SK-N-SH (cell line): ENCODE measurements around the gene ASIC2. TPM values are rescaled to one million over a fixed set of nuclear protein-coding genes. Genes with fewer than 3 reads are reported as not detected.

Experiments used
- CTCF ChIA-PET: fragments of 300-600, 350-600 bp; formaldehyde crosslinking; extraction: SDS; loops from one replicate; lab custom pipeline; 2021; lab: Yijun Ruan, JAX
- POLR2A ChIA-PET: fragments of 350-600 bp; sonication (Branson Sonifier 250); formaldehyde crosslinking; extraction: SDS; loops from one replicate; lab custom pipeline; 2020; ENCODE audit warnings: antibody characterized with exemption, inconsistent platforms; lab: Yijun Ruan, JAX
- DNase-seq: peaks from one replicate; pipeline ENCODE4 v3.0.0; 2012
- H2AFZ ChIP-seq: fragments of 200-600 bp; sonication (generic); 2 replicates; pipeline ENCODE4 v1.8.1; 2016; ENCODE audit warnings: antibody characterized with exemption, mild to moderate bottlenecking, low read depth
- H3F3A ChIP-seq: fragments of 200-600 bp; sonication (generic); replicated peaks from 2 replicates; pipeline ENCODE3; 2016; ENCODE audit warnings: antibody characterized with exemption, mild to moderate bottlenecking; ENCODE audit not compliant: insufficient read depth
- H3K27ac ChIP-seq, 2 experiments: fragments of 200-500 bp in 1 of 2; fragments of 200-600 bp in 1 of 2; sonication (Bioruptor generic) in 1 of 2; sonication (generic), shearing (Covaris generic) in 1 of 2; 2 replicates each; pipeline versions ENCODE4 v1.5.1 to v1.6.1; 2014 to 2016; ENCODE audit warnings: low read depth in 2 of 2, inconsistent platforms in 1 of 2, low read length in 1 of 2, mild to moderate bottlenecking in 1 of 2, mixed read lengths in 1 of 2
- H3K27me3 ChIP-seq: fragments of 200-600 bp; sonication (generic), shearing (Covaris generic); 2 replicates; pipeline ENCODE4 v1.6.1; 2016; ENCODE audit warnings: mixed run types; ENCODE audit not compliant: insufficient read depth
- H3K36me3 ChIP-seq, 2 experiments: fragments of 200-500 bp in 1 of 2; fragments of 200-600 bp in 1 of 2; sonication (Bioruptor generic) in 1 of 2; sonication (generic) in 1 of 2; replicated peaks in 1 of 2; 2 replicates each; pipeline versions ENCODE3 to v1.5.1; 2014 to 2016; ENCODE audit warnings: low read length in 1 of 2, mild to moderate bottlenecking in 1 of 2; ENCODE audit not compliant: insufficient read depth in 2 of 2, control insufficient read depth in 1 of 2
- H3K4me1 ChIP-seq, 2 experiments: fragments of 200-500 bp in 1 of 2; fragments of 200-600 bp in 1 of 2; sonication (Bioruptor generic) in 1 of 2; sonication (generic), shearing (Covaris generic) in 1 of 2; 2 replicates each; pipeline versions ENCODE4 v1.5.1 to v1.6.1; 2014 to 2016; ENCODE audit warnings: low read depth in 1 of 2, low read length in 1 of 2, mixed run types in 1 of 2; ENCODE audit not compliant: insufficient read depth in 2 of 2, control insufficient read depth in 1 of 2
- H3K4me2 ChIP-seq: fragments of 200-600 bp; sonication (generic), shearing (Covaris generic); 2 replicates; pipeline ENCODE4 v1.6.1; 2017; ENCODE audit warnings: mixed run types
- H3K4me3 ChIP-seq, 2 experiments: fragments of 200-500 bp in 1 of 2; fragments of 200-600 bp in 1 of 2; sonication (Bioruptor generic) in 1 of 2; sonication (generic), shearing (Covaris generic) in 1 of 2; 2 replicates each; pipeline versions ENCODE4 v1.5.1 to v1.8.1; 2014 to 2016; ENCODE audit warnings: low read depth in 2 of 2, inconsistent platforms in 1 of 2, low read length in 1 of 2, mild to moderate bottlenecking in 1 of 2, mixed read lengths in 1 of 2, moderate library complexity in 1 of 2
- H3K79me2 ChIP-seq: fragments of 200-600 bp; sonication (generic); 2 replicates; pipeline ENCODE4 v1.8.1; 2017; ENCODE audit warnings: mild to moderate bottlenecking; ENCODE audit not compliant: insufficient read depth
- H3K9ac ChIP-seq: fragments of 200-600 bp; sonication (generic); 2 replicates; pipeline ENCODE4 v1.6.1; 2017; ENCODE audit warnings: mixed run types
- H3K9me2 ChIP-seq: fragments of 200-600 bp; sonication (generic); 2 replicates; pipeline ENCODE4 v1.6.1; 2017; ENCODE audit warnings: mixed run types
- H3K9me3 ChIP-seq: fragments of 200-600 bp; sonication (generic); 2 replicates; pipeline ENCODE4 v1.6.1; 2017; ENCODE audit warnings: mixed run types, mild to moderate bottlenecking, moderate library complexity
- H4K20me1 ChIP-seq: fragments of 200-600 bp; sonication (generic); 2 replicates; pipeline ENCODE4 v1.6.1; 2017; ENCODE audit warnings: mild to moderate bottlenecking, mixed run types; ENCODE audit not compliant: insufficient read depth
- CHD2 ChIP-seq: fragments of 150-350 bp; IDR thresholded peaks from 2 replicates; pipeline ENCODE4 v1.6.1; 2018; ENCODE audit warnings: low read length; ENCODE audit not compliant: partially characterized antibody
- ELF1 ChIP-seq: IDR thresholded peaks from 2 replicates; pipeline ENCODE4 v1.4.0; 2012
- EP300 ChIP-seq, 2 experiments: IDR thresholded peaks; 2 replicates each; pipeline versions ENCODE4 v1.4.0 to v1.6.1; 2012; ENCODE audit warnings: borderline replicate concordance in 1 of 2, low read depth in 1 of 2, low read length in 1 of 2
- EZH2phosphoT487 ChIP-seq: fragments of 200-600 bp; sonication (generic); IDR thresholded peaks from 2 replicates; pipeline ENCODE4 v1.6.1; 2017; ENCODE audit warnings: low read depth, mixed run types, mild to moderate bottlenecking, antibody characterized with exemption, moderate library complexity, borderline replicate concordance
- FOXJ3 ChIP-seq: sonication (generic); formaldehyde crosslinking; IDR thresholded peaks from 2 replicates; pipeline ENCODE4 v1.5.1; 2020; ENCODE audit warnings: mild to moderate bottlenecking, missing genetic modification reagents
- GABPA ChIP-seq: IDR thresholded peaks from 2 replicates; pipeline ENCODE4 v1.4.0; 2012; ENCODE audit warnings: low read depth, mild to moderate bottlenecking
- IRF3 ChIP-seq: fragments of 150-350 bp; IDR thresholded peaks from 2 replicates; pipeline ENCODE4 v1.6.1; 2016; ENCODE audit warnings: mild to moderate bottlenecking, low read depth, low read length
- JUND ChIP-seq: IDR thresholded peaks from 2 replicates; pipeline ENCODE4 v1.4.0; 2012
- MAX ChIP-seq: IDR thresholded peaks from 2 replicates; pipeline ENCODE4 v1.4.0; 2012; ENCODE audit warnings: low read depth
- MXI1 ChIP-seq: IDR thresholded peaks from 2 replicates; pipeline ENCODE4 v1.6.1; 2012; ENCODE audit warnings: mild to moderate bottlenecking, low read depth, low read length, improper control_type of control experiment
- RAD21 ChIP-seq: IDR thresholded peaks from 2 replicates; pipeline ENCODE4 v1.6.1; 2012; ENCODE audit warnings: mild to moderate bottlenecking, low read length
- RCOR1 ChIP-seq: fragments of 150-350 bp; IDR thresholded peaks from 2 replicates; pipeline ENCODE4 v1.6.1; 2017; ENCODE audit warnings: antibody characterized with exemption, low read length
- SIN3A ChIP-seq: IDR thresholded peaks from 2 replicates; pipeline ENCODE4 v1.6.1; 2012; ENCODE audit warnings: low read depth, mild to moderate bottlenecking, low read length, moderate library complexity, borderline replicate concordance
- SMC3 ChIP-seq: IDR thresholded peaks from 2 replicates; pipeline ENCODE4 v1.6.1; 2012; ENCODE audit warnings: low read depth, low read length, improper control_type of control experiment
- TAF1 ChIP-seq: IDR thresholded peaks from 2 replicates; pipeline ENCODE4 v1.6.1; 2012; ENCODE audit warnings: low read depth, mild to moderate bottlenecking, low read length, moderate library complexity, borderline replicate concordance
- TCF12 ChIP-seq: IDR thresholded peaks from 2 replicates; pipeline ENCODE4 v1.4.0; 2012
- TEAD4 ChIP-seq: IDR thresholded peaks from 2 replicates; pipeline ENCODE4 v1.4.0; 2012; ENCODE audit warnings: mild to moderate bottlenecking, borderline replicate concordance; ENCODE audit not compliant: insufficient read depth
- USF1 ChIP-seq: IDR thresholded peaks from 2 replicates; pipeline ENCODE4 v1.4.0; 2012; ENCODE audit warnings: low read depth, borderline replicate concordance
- USF2 ChIP-seq: fragments of 150-350 bp; IDR thresholded peaks from 2 replicates; pipeline ENCODE4 v1.6.1; 2017; ENCODE audit warnings: antibody characterized with exemption, low read length, low read depth, borderline replicate concordance
- WGBS: methylation state at CpG from one replicate; pipeline ENCODE4 v1.1.6; 2017; ENCODE audit warnings: low lambda C conversion rate; 5-methylcytosine and 5-hydroxymethylcytosine counted together
- polyA plus RNA-seq, 3 experiments: library from polyadenylated mRNA; depleted of rRNA; stranded (reverse); fragments of >200 nt; gene quantifications; 2 replicates each; pipeline ENCODE4 v1.2.3, GENCODE V29; 2012

Gene ASIC2
- polyA plus RNA-seq, 1 of the 3 experiments (the other 2 are of a cell fraction): 0.08 TPM

- H3K9me2 ChIP-seq: no peaks in the 10 kb centered on the region
- no peak for TF ChIP-seq SMC3
- TF ChIP-seq IRF3: no peak
- TF ChIP-seq FOXJ3 (CRISPR knock-in tag): no peak
- no peak for TF ChIP-seq TEAD4
- no peak for TF ChIP-seq ELF1
- TF ChIP-seq CHD2: no peak
- TF ChIP-seq USF2: no peak
- TF ChIP-seq RAD21: no peak
- TF ChIP-seq JUND: no peak
- TF ChIP-seq TCF12: no peak
- no peak for TF ChIP-seq EZH2phosphoT487
- no peak for TF ChIP-seq SIN3A
- TF ChIP-seq MXI1: no peak
- TF ChIP-seq GABPA: no peak
- no peak for TF ChIP-seq EP300 (IDR thresholded peaks at IDR 0.05; ENCODE audit: borderline replicate concordance in 1 of 2, low read depth in 1 of 2, low read length in 1 of 2)
- TF ChIP-seq, all 33 proteins: peak for 0
- no peaks in the 10 kb centered on the region for H4K20me1 ChIP-seq
- no peak for DNase-seq
- no peak overlapping the region for H3K4me3 ChIP-seq
- peaks cover 0 to 2% of the 10 kb centered on the region in 2 experiments; a peak in 1 of 4 replicates for H3K4me1 ChIP-seq
- no peak overlapping the region for H2AFZ ChIP-seq
- H3K27me3 ChIP-seq: peaks cover 6% of the 10 kb centered on the region; the same call in 1 of the 2 replicates
- H3K27ac ChIP-seq: no peak overlapping the region
- H3K9ac ChIP-seq: no peak overlapping the region
- H3K79me2 ChIP-seq: no peaks in the 10 kb centered on the region
- no peak overlapping the region for H3K4me2 ChIP-seq
- POLR2A ChIA-PET: no interaction called here
- no peaks in the 10 kb centered on the region for H3K9me3 ChIP-seq
- H3F3A ChIP-seq: no peaks in the 10 kb centered on the region
- CTCF ChIA-PET: no interaction called here
- H3K36me3 ChIP-seq: no peaks in the 10 kb centered on the region
- 29% methylated on average over 4 of the region's 4 CpGs for WGBS
Measured at GRCh38 chr17:33096161-33096560, 196.9 kb downstream of the ASIC2 start.

GRCh38 chr17:33091271-33091670 is 201.8 kb downstream of the ASIC2 start:
- no peak for DNase-seq
- WGBS: 29% methylated on average over 5 of the region's 5 CpGs
- Histone ChIP-seq H3K9me3 (no peaks in the 10 kb centered on the region), H3K9me2 (no peaks in the 10 kb centered on the region), H3F3A (no peaks in the 10 kb centered on the region), H4K20me1 (no peaks in the 10 kb centered on the region), H2AFZ (no peak overlapping the region), H3K27me3 (no peaks in the 10 kb centered on the region; the same call in 1 of the 2 replicates), H3K9ac (no peak overlapping the region), H3K4me1 (no peaks in the 10 kb centered on the region), H3K4me2 (no peak overlapping the region), H3K79me2 (no peaks in the 10 kb centered on the region), H3K4me3 (no peak overlapping the region), H3K27ac (no peak overlapping the region), H3K36me3 (no peaks in the 10 kb centered on the region)
- CTCF ChIA-PET: no interaction called here
- no peak for TF ChIP-seq USF1
- TF ChIP-seq MAX: no peak
- no peak for TF ChIP-seq RCOR1
- TF ChIP-seq TAF1: no peak
- no peak for TF ChIP-seq JUND
- POLR2A ChIA-PET: no interaction called here
